OCI-M1 (cell line): ENCODE measurements around the gene TCOF1.
"Not testable (repeated sequence)": the region's sequence is repeated elsewhere in the genome, so short reads cannot be mapped to it uniquely, and the experiment has no call there.

ENCODE experiments used
- DNase-seq: peaks from one replicate; lab custom pipeline; 2025; lab: John Stamatoyannopoulos, UW

The TCOF1 gene

DNA sequence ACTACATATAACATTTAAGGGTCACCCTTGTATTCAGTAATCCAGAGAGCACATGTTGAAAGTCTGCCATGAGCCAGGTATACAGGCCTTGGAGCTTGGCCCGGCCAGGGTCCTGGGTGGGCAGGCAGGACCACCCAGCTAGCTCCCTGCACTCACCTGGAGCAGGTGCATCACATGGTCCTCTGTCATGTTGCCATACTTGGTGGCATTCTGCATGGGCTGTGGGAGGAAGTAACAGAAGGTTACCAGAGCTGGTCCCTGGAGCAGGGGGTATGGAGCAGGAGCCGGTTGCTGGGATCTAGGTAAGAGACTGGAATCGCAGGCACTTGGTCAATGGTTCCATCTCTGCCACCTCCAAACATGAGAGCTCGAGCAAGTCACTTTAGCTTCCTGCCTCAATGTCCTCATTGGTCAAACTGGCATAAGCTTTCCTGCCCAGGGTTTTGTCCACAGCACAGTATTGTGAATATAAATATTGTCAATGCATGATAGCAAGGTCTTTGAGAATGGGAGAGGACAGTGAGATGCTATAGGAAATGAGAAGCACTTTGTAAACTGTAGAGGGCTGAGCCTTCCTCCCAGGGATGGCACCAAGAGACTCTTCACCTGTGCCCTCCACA, 48.7 kb downstream of the TCOF1 start:
- DNase-seq, result no peak

DNA sequence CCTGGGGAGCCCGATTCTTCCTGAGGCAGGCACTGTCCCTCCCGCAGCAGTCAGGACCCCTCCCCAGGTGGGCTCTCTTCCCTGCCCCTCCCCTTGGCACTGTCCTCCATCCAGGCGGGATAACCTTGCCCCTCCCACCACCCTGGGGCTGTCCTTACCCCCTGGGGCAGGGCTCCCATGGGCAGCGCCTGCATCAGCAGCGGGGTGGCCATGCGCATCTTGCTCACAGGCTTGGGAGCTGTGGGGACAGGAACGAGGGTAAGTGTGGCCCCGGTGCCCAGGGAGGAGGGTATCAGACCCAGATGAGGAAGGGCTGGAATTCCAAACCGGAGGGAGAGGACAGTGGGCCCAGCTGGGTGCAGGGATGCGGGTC, 49.2 kb downstream of the TCOF1 start:
- DNase-seq, result no peak

DNA sequence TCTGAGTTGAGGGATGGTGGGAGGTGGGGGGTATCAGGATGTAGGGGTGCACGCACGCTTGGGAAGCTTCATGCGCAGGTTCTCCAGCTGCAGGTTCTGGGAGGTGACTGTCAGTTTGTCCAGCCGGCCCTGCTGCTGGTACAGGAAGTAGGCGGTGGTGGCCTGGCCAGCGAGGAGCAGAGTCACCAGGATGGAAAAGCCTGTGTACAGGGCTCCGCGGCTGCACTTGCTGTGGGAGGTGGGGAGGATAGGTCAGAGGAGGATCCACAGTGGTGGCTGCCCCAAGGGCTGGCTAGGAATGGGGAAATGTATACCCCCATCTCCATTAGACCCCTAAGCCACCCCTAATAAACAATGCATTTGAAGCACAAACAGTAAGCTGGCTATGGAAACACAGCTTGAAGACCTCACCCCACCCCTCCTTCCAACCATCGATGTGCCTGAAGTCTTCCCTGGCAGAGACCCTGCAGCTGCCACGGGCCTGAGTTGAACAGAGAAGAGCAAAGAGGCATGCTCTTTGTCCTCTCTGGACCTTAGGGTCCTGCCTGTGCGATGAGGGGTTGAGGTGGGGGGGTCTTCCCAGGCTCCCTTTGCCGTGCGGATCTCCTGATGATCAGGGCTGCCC, 49.7 kb downstream of the TCOF1 start:
- DNase-seq, result no peak

GRCh38 chr5:150408231-150408943, 50.9 kb downstream of the TCOF1 start:
- no peak for DNase-seq

GRCh38 chr5:150409638-150410523, 52.4 kb downstream of the TCOF1 start:
- DNase-seq, result peak; percentile 79

- peak; percentile 96 for DNase-seq
Observed at GRCh38 chr5:150410524-150411244, 53.2 kb downstream of the TCOF1 start.

DNA sequence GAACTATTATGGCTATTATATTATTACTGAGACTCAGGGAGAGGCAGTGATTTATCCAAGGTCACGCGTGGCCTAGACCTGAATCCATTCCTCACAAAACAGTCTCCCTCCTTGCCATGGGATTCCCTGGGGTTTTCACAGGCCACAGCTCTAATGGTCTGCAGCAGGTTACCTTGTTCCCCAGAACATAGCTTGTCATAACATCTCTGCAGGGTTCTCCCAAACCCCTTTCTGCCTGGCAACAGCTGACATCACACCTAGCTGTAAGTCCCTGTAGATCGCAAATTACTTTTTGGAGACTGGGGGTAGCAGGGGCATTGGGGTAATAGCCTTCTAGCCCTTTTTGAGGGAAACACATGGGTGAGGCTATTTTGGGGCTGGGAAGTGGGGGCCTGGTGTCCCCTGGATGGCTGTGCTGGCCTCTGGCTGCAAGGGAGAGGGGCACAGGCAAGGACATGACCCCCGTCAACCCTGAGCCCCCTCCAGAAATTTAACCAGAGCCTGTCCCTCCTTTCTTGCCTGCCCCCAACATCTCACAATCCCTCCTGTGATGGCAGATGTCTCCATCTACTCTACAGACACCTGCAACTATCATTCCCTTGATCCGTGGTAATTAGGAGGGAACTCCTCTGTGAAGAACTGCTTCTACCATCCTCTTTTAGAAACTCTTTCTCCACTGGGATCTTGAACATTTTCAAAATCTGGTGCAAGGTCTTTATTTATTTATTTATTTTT, 53.9 kb downstream of the TCOF1 start:
- peak; percentile 74 for DNase-seq

DNA sequence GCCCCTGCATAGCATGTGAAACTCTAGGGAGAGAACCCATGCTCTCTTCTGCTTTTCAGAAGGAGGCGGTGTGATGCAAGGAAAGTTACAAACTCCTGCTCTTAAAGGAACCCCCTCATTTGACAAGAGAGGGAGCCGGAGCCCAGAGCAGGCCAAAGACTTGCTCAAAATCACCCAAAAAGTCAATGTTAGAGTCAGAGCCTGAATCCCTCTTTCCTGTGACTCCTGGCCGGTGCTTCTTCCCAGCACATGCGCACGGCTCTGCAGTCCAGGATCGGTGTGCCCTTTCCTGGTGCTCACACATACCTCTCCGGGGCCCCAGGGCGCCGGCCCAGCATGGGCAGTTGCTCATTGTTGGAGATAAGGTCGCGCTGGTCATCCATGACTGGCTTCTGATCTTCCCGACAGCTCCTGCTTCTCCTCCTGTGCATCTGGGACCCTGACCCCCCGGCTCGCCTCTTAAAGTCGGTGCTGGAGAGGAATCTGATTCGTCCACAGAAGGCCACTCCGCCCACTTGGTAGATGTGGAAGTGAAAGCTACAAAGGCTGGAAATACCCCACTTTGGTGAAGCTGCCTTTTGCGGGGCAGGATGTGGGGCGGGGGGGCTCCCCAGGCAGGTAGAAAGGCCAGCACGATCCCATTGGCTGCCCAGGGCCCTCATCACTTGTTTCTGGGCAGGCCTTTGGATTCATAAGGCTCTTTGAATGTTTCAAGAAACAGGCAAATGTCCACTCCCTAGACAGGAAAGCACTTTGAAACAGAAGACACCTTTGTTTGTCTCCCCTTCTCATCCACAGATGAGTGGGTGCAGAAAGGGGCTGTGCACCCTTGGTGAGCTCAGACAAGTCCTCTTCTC, 55.0 kb downstream of the TCOF1 start, which contains the start of gene CD74:
Gene CD74 (minus strand): TSS at position 592 of the 857 bp plus-strand sequence. CDS start 161 bp downstream, at position 431.
- DNase-seq, result peak; percentile 94

- peak; percentile 63 for DNase-seq
Observed at GRCh38 chr5:150413176-150413901, 55.8 kb downstream of the TCOF1 start.

GRCh38 chr5:150413902-150414790, 56.6 kb downstream of the TCOF1 start:
- not testable (repeated sequence) for DNase-seq

GRCh38 chr5:150419630-150420270, 62.3 kb downstream of the TCOF1 start:
- DNase-seq, result peak; percentile 16

GRCh38 chr5:150422075-150422474, 64.6 kb downstream of the TCOF1 start:
- DNase-seq, result no peak

GRCh38 chr5:150422758-150423157, 65.3 kb downstream of the TCOF1 start:
- DNase-seq, result no peak

GRCh38 chr5:150426165-150426564, 68.7 kb downstream of the TCOF1 start:
- DNase-seq, result not testable (repeated sequence)

DNA sequence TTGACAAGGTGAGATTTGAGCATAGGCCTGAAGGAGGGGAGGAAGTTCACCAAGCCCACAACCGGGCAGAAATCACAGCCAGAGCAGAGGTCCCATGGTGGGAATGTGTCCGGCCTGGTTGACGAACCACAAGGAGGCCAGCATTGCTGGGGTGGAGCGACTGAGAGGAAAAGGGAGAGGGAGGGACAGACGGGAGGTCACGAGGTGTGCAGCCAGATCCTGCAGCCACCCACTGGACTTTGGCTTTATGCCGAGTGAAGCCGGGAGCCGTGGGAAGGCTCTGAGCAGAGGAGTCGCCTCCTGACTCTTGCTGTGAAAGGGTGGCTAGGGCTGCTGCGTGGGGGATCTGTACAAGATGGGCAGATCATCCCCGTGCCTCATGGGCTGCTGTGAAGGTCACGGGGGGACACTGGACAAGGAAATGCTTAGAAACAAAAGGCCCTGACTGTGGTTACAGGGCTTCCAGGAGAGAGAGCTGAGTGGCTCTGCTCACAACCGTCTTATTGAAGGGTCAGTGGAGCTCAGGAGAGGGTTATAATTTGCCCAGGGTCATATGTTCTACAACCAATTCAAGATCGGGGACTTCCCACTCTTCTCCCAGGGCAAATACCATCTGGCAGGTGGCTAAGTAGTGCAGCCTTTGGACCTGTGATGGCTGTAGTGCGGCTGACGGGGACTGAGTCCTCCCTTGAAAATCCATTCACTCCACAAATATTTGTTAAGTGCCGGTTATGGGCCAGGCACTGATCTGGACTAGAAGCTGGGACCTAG, 70.8 kb downstream of the TCOF1 start:
- no peak for DNase-seq

- DNase-seq, result no peak
Observed at GRCh38 chr5:150428978-150429377, 71.5 kb downstream of the TCOF1 start.

DNA sequence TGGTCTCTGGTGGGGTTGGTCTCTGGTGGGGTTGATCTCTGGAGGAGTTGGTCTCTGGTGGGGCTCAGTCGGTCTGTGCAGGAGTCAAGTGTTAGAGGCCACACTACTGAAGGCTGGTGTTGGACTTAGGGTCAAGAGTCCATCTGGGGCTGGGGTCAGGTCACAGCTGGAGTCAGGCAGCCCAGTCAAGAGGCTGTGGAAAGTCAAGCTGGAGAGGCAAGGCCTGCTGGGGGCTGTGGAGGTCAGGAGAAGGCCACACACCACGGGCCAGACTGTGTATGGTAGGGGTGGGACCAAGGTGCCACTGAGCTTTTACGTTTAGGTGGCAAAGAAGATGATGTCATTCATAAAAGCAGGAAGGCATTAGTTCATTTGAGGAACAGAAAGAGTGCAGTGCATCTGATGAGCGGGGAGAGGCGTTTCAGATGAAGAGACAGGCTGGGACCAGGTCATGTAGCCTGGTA, 71.9 kb downstream of the TCOF1 start:
- no peak for DNase-seq
